IPS-15b (cell line): Measurements from ENCODE around the gene LOXHD1.

Experiments
- H3K27me3 ChIP-seq: one replicate; pipeline ENCODE4 v1.6.1; 2013; ENCODE audit warnings: low read length; ENCODE audit not compliant: control insufficient read depth, insufficient read depth
- H3K36me3 ChIP-seq: one replicate; pipeline ENCODE4 v1.6.1; 2013; ENCODE audit warnings: low read length; ENCODE audit not compliant: control insufficient read depth, insufficient read depth
- H3K4me1 ChIP-seq: one replicate; pipeline ENCODE4 v1.6.1; 2013; ENCODE audit warnings: mild to moderate bottlenecking, low read length; ENCODE audit not compliant: control insufficient read depth, insufficient read depth
- H3K4me3 ChIP-seq: one replicate; pipeline ENCODE4 v1.5.1; 2013; ENCODE audit warnings: low read depth, low read length
- H3K9ac ChIP-seq: one replicate; pipeline ENCODE4 v1.6.1; 2013; ENCODE audit warnings: low read depth, mild to moderate bottlenecking, low read length
- H3K9me3 ChIP-seq: one replicate; pipeline ENCODE4 v1.6.1; 2013; ENCODE audit warnings: mild to moderate bottlenecking, low read length; ENCODE audit not compliant: control insufficient read depth, insufficient read depth

Gene LOXHD1

GRCh38 chr18:46448347-46448746, 208.7 kb downstream of the LOXHD1 start:
- Histone ChIP-seq H3K9me3 (no peaks in the 10 kb centered on the region), H3K4me1 (peaks cover 12% of the 10 kb centered on the region), H3K27me3 (peaks cover 4% of the 10 kb centered on the region), H3K4me3 (peak overlapping the region; percentile 30), H3K9ac (no peak overlapping the region), H3K36me3 (no peaks in the 10 kb centered on the region)

DNA sequence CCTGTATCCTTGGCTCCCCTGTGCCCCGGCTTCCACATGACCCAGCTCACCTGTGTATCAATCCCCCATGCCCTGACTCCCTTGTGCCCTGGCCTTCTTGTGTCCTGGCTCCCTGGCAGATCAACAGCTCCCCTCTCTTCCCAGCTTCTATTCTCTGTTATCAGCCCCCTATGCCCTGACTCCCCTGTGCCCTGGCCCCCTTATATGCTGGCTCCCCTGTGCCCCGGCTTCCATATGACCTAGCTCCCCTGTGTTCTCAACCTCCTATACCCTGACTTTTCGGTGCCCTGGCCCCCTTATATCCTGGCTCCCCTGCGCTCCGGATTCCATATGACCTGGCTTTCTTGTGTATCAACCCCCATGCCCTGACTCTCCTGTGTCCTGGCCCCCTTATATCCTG, 209.2 kb downstream of the LOXHD1 start:
- Histone ChIP-seq H3K27me3 (peaks cover 4% of the 10 kb centered on the region), H3K4me1 (peaks cover 12% of the 10 kb centered on the region), H3K9ac (no peak overlapping the region), H3K9me3 (no peaks in the 10 kb centered on the region), H3K36me3 (no peaks in the 10 kb centered on the region), H3K4me3 (no peak overlapping the region)

- H3K4me3 ChIP-seq: no peak overlapping the region
- H3K36me3 ChIP-seq: no peaks in the 10 kb centered on the region
- peaks cover 4% of the 10 kb centered on the region for H3K27me3 ChIP-seq
- no peaks in the 10 kb centered on the region for H3K9me3 ChIP-seq
- no peak overlapping the region for H3K9ac ChIP-seq
- peaks cover 12% of the 10 kb centered on the region for H3K4me1 ChIP-seq
Observed at GRCh38 chr18:46447323-46447722, 209.7 kb downstream of the LOXHD1 start.

GRCh38 chr18:46445522-46446313, 211.3 kb downstream of the LOXHD1 start:
- peaks cover 4% of the 10 kb centered on the region for H3K27me3 ChIP-seq
- no peak overlapping the region for H3K4me3 ChIP-seq
- H3K9ac ChIP-seq: no peak overlapping the region
- H3K4me1 ChIP-seq: peaks cover 12% of the 10 kb centered on the region
- H3K9me3 ChIP-seq: no peaks in the 10 kb centered on the region
- no peaks in the 10 kb centered on the region for H3K36me3 ChIP-seq

GRCh38 chr18:46439037-46439436, 218.0 kb downstream of the LOXHD1 start:
- Histone ChIP-seq H3K4me3 (no peak overlapping the region), H3K9me3 (no peaks in the 10 kb centered on the region), H3K36me3 (no peaks in the 10 kb centered on the region)

GRCh38 chr18:46437061-46437460, 220.0 kb downstream of the LOXHD1 start:
- H3K4me1 ChIP-seq: peaks cover 6% of the 10 kb centered on the region
- no peaks in the 10 kb centered on the region for H3K27me3 ChIP-seq
- H3K9ac ChIP-seq: no peak overlapping the region
- H3K4me3 ChIP-seq: no peak overlapping the region
- no peaks in the 10 kb centered on the region for H3K36me3 ChIP-seq
- H3K9me3 ChIP-seq: no peaks in the 10 kb centered on the region

More at GRCh38 chr18:46439037-46439436, 218.0 kb downstream of the LOXHD1 start:
- no peak overlapping the region for H3K9ac ChIP-seq
- H3K4me1 ChIP-seq: no peaks in the 10 kb centered on the region
- no peaks in the 10 kb centered on the region for H3K27me3 ChIP-seq

DNA sequence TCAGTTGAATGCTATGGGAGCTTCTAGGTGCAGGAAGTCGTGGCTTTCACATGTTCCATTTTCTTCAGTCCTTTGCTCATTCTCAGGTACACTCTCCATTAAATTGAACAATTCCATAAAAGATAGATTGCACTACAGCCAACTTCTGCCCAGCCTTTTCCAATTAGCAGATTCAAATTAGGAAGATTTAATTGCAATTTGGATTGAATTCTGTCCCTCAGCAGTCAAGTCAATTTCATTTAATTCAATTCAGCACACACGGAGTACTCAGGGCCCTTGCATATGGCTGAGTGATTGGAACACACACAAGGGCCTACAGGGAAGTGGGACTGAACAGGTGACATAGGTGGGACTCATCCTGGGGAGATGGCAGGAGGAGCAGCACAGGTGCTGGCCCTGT, 220.4 kb downstream of the LOXHD1 start:
- Histone ChIP-seq H3K9ac (no peak overlapping the region), H3K9me3 (no peaks in the 10 kb centered on the region), H3K27me3 (no peaks in the 10 kb centered on the region), H3K36me3 (no peaks in the 10 kb centered on the region), H3K4me1 (peaks cover 9% of the 10 kb centered on the region), H3K4me3 (no peak overlapping the region)

DNA sequence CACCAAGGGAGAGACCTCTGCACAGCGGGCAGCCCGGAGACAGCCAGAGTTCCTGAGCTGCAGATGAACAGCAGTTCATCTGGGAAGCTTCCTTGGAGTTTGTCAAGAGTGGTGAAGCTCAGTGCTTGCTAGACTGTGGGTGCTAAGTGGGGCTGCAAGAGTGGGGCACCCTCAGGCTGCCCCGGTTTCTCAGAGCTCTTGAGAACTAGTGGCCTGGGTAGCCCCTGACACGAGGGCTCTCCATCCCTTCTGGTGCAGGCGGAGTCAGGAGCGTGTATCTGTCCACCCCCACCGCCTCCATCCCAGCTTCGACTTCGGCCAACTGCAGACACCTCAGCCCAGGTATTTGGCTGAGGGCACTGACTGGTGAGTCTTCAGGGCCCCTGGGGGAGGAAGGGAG, 222.0 kb downstream of the LOXHD1 start:
- Histone ChIP-seq H3K4me1 (peaks cover 14% of the 10 kb centered on the region), H3K9ac (no peak overlapping the region), H3K36me3 (no peaks in the 10 kb centered on the region), H3K9me3 (no peaks in the 10 kb centered on the region), H3K27me3 (no peaks in the 10 kb centered on the region), H3K4me3 (no peak overlapping the region)

DNA sequence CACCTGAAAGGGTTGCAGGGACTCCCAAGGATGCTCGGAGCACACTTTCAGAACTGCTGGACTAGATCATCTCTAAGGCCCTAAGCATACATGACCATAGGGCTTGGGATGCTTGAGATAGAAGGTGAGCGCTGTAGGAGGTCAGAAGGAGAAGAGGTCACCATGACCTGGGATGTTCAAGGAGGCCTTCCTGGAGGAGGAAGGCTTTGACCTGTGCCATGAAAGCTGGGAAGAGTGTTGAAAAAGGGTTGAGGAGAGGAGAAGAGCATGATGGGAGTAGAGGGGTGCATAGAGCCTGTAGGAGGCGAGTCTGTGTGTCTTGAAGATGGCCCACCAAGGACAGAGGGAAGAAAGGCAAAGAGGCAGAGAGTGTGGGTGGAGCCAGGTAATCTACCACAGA, 222.4 kb downstream of the LOXHD1 start:
- no peaks in the 10 kb centered on the region for H3K27me3 ChIP-seq
- H3K4me1 ChIP-seq: peaks cover 14% of the 10 kb centered on the region
- H3K9me3 ChIP-seq: no peaks in the 10 kb centered on the region
- H3K36me3 ChIP-seq: no peaks in the 10 kb centered on the region
- no peak overlapping the region for H3K9ac ChIP-seq
- H3K4me3 ChIP-seq: no peak overlapping the region

GRCh38 chr18:46433121-46433826, 223.7 kb downstream of the LOXHD1 start:
- Histone ChIP-seq H3K27me3 (no peaks in the 10 kb centered on the region), H3K4me3 (peak overlapping the region; percentile 69), H3K9ac (no peak overlapping the region), H3K4me1 (peaks cover 14% of the 10 kb centered on the region), H3K36me3 (no peaks in the 10 kb centered on the region), H3K9me3 (no peaks in the 10 kb centered on the region)

DNA sequence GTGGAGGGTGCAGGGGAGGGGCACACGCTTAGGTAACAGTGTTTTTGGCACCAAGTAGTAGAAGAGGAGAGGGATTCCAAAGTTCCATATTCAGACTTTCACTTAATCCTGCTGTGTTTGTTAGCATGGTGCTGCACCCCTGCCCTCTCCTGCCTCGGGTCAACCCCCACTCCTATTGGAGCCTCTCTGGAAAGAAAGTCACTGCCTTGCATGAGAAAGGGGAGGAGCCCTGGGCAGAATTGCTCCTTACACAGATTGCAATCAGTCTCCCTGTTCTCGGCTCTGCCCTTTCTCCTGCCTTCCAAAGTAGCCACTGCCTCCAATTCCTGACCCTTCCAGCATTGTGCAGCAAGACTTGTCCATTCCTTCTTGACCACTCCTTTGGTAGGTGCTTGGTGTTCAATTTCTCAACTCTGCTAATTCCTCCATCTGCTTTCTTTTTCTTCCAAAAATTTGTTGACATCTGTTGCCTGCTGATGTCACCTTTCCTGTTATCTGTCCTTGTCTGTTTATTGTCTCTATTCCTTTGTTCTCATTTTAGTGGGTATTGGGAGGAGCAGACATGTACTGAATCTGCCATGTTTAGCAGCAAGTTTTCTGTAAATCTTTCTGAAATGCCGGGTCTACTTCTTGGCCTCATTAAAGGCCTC, 225.4 kb downstream of the LOXHD1 start:
- Histone ChIP-seq H3K27me3 (no peaks in the 10 kb centered on the region), H3K9ac (peak overlapping the region; percentile 4), H3K9me3 (no peaks in the 10 kb centered on the region), H3K4me3 (no peak overlapping the region), H3K4me1 (peaks cover 14% of the 10 kb centered on the region), H3K36me3 (no peaks in the 10 kb centered on the region)
